Renal cortical epithelial cell (primary cell): ENCODE results near the gene IQUB. TPM values are rescaled to one million over a fixed set of nuclear protein-coding genes. Genes with fewer than 3 reads are reported as not detected.
"Not testable (repeated sequence)": the region's sequence is repeated elsewhere in the genome, so short reads cannot be mapped to it uniquely, and the experiment has no call there.

Experiments used
- DNase-seq: peaks from one replicate; pipeline ENCODE4 v3.0.0-alpha.2; 2011; ENCODE audit warnings: low read depth
- total RNA-seq: library from RNA; depleted of rRNA; stranded (reverse); fragments of >200 nt; gene quantifications from 2 replicates; pipeline ENCODE4 v1.2.3, GENCODE V29; 2014

IQUB gene
- 0.69 and 5.5 TPM in 2 replicates for total RNA-seq

GRCh38 chr7:123534383-123535260, at the start of gene IQUB:
IQUB (minus strand) TSS chr7:123534595; CDS start chr7:123512340, 22,255 bp downstream.
- peak; percentile 89 for DNase-seq

- no peak for DNase-seq
Observed at GRCh38 chr7:123583821-123584220, 49.4 kb upstream of the IQUB start.

GRCh38 chr7:123581162-123581459, 46.7 kb upstream of the IQUB start:
- no peak for DNase-seq

GRCh38 chr7:123580406-123581161, 46.2 kb upstream of the IQUB start:
- peak; percentile 58 for DNase-seq

- no peak for DNase-seq
Observed at GRCh38 chr7:123579416-123579815, 45.0 kb upstream of the IQUB start.

- DNase-seq: peak; percentile 6
Observed at GRCh38 chr7:123573896-123574467, 39.6 kb upstream of the IQUB start.

GRCh38 chr7:123573341-123573740, 38.9 kb upstream of the IQUB start:
- DNase-seq: no peak

- peak; percentile 6 for DNase-seq
Observed at GRCh38 chr7:123571684-123572083, 37.3 kb upstream of the IQUB start.

- DNase-seq: no peak
Observed at GRCh38 chr7:123571187-123571586, 36.8 kb upstream of the IQUB start.

GRCh38 chr7:123570390-123571182, 36.2 kb upstream of the IQUB start:
- peak; percentile 67 for DNase-seq

- DNase-seq: no peak
Observed at GRCh38 chr7:123569352-123570010, 35.1 kb upstream of the IQUB start.

GRCh38 chr7:123562121-123562520, 27.7 kb upstream of the IQUB start:
- DNase-seq: no peak

- DNase-seq: no peak
Observed at GRCh38 chr7:123558289-123558874, 24.0 kb upstream of the IQUB start.

- DNase-seq: peak; percentile 97
Observed at GRCh38 chr7:123557398-123558288, 23.2 kb upstream of the IQUB start, which contains the start of gene NDUFA5. NDUFA5 (minus strand) TSS chr7:123557818; CDS start chr7:123557795, 23 bp downstream.

- no peak for DNase-seq
Observed at GRCh38 chr7:123557016-123557397, 22.6 kb upstream of the IQUB start.

GRCh38 chr7:123555484-123555883, 21.1 kb upstream of the IQUB start:
- no peak for DNase-seq

- no peak for DNase-seq
Observed at GRCh38 chr7:123553159-123553558, 18.8 kb upstream of the IQUB start.

GRCh38 chr7:123552641-123553040, 18.2 kb upstream of the IQUB start:
- no peak for DNase-seq

GRCh38 chr7:123552134-123552533, 17.7 kb upstream of the IQUB start:
- not testable (repeated sequence) for DNase-seq

GRCh38 chr7:123548406-123548805, 14.0 kb upstream of the IQUB start:
- no peak for DNase-seq
